Transverse colon (tissue), 3 donors: ENCODE measurements around the gene SLX4IP.
"Not testable (repeated sequence)": the region's sequence is repeated elsewhere in the genome, so short reads cannot be mapped to it uniquely, and the experiment has no call there.

Experiments
- CTCF ChIP-seq, 5 experiments: fragments of 200-600 bp in 3 of 5; fragments of 450-650 bp in 2 of 5; sonication (generic) in 3 of 5; IDR thresholded peaks; 1 replicate in 2 of 5; 2 replicates in 3 of 5; pipeline ENCODE4 v1.5.1; 2016 to 2017; ENCODE audit warnings: antibody characterized with exemption in 5 of 5, inconsistent platforms in 3 of 5, mild to moderate bottlenecking in 2 of 5, moderate library complexity in 1 of 5
- EP300 ChIP-seq: sonication (generic); formaldehyde crosslinking; IDR thresholded peaks from one replicate; pipeline ENCODE4 v1.6.1; 2017; ENCODE audit warnings: antibody characterized with exemption, low read depth

- not testable (repeated sequence) for TF ChIP-seq CTCF (IDR thresholded peaks at IDR 0.05); EP300
These were observed 178.3 kb downstream of the SLX4IP start for GRCh38 chr20:10613426-10613825.
